ENCODE results near the gene ATG16L2. TPM values are rescaled to one million over a fixed set of nuclear protein-coding genes. Genes with fewer than 3 reads are reported as not detected.
A peak's percentile ranks its signal among the peaks of the same experiment; 100 is the strongest.

The ATG16L2 gene
- total RNA-seq, 4 donors from 2014 or later, result 8.3 to 27.9 (median 16.5) TPM

- H3K27me3 ChIP-seq, result no peaks in the 10 kb centered on the region
- peak overlapping the region in 1 of 4 donors; percentile 81 for H3K27ac ChIP-seq
- peaks cover 0 to under 1% of the 10 kb centered on the region in 2 donors for H3K36me3 ChIP-seq
- peak overlapping the region; percentile 65 to 84 for H3K4me3 ChIP-seq
- no peak for ATAC-seq
- H3K4me1 ChIP-seq, result peaks cover 0 to 51% (median 20%) of the 10 kb centered on the region in 3 donors
- TF ChIP-seq CTCF (IDR thresholded peaks at IDR 0.05) (no peak), POLR2AphosphoS5 (IDR thresholded peaks at IDR 0.05) (no peak), POLR2A (IDR thresholded peaks at IDR 0.05) (no peak), EP300 (IDR thresholded peaks at IDR 0.05) (no peak)
- WGBS, 2 donors (ENCODE audit: low coverage in 1 of 2), result 20 to 87% methylated on average over 3 to 4 of the region's 14 CpGs
- no peaks in the 10 kb centered on the region for H3K9me3 ChIP-seq
Observed at GRCh38 chr11:72782081-72782920, 31.9 kb upstream of the ATG16L2 start.

- no peaks in the 10 kb centered on the region for H3K27me3 ChIP-seq
- H3K27ac ChIP-seq, result no peak overlapping the region
- WGBS, 2 donors (ENCODE audit: low coverage in 1 of 2), result 80 to 100% methylated on average over 1 of the region's 2 CpGs
- TF ChIP-seq POLR2AphosphoS5 (IDR thresholded peaks at IDR 0.05), result no peak
- no peak for TF ChIP-seq POLR2A (IDR thresholded peaks at IDR 0.05)
- no peak for TF ChIP-seq CTCF (IDR thresholded peaks at IDR 0.05)
- TF ChIP-seq EP300 (IDR thresholded peaks at IDR 0.05), result no peak
- no peaks in the 10 kb centered on the region for H3K9me3 ChIP-seq
- H3K4me3 ChIP-seq, result no peak overlapping the region
- H3K4me1 ChIP-seq, result peaks cover 0 to 41% (median 20%) of the 10 kb centered on the region in 3 donors
- H3K36me3 ChIP-seq, result no peaks in the 10 kb centered on the region
- ATAC-seq, result no peak
Observed at GRCh38 chr11:72783144-72783905, 30.9 kb upstream of the ATG16L2 start.

GRCh38 chr11:72784662-72785061 is 29.5 kb upstream of the ATG16L2 start:
- Histone ChIP-seq H3K27ac (no peak overlapping the region), H3K4me1 (peaks cover 0 to 34% (median 20%) of the 10 kb centered on the region in 3 donors), H3K4me3 (no peak overlapping the region), H3K27me3 (no peaks in the 10 kb centered on the region), H3K36me3 (no peaks in the 10 kb centered on the region), H3K9me3 (no peaks in the 10 kb centered on the region)
- ATAC-seq, result no peak
- 96% methylated on average over 4 of the region's 10 CpGs; no CpG with 5 or more reads in 1 of the 2 donors for WGBS, 2 donors (ENCODE audit: low coverage in 1 of 2)
- TF ChIP-seq POLR2AphosphoS5 (IDR thresholded peaks at IDR 0.05), result no peak
- no peak for TF ChIP-seq CTCF (IDR thresholded peaks at IDR 0.05)
- no peak for TF ChIP-seq EP300 (IDR thresholded peaks at IDR 0.05)
- no peak for TF ChIP-seq POLR2A (IDR thresholded peaks at IDR 0.05)

GRCh38 chr11:72786305-72787215 is 27.7 kb upstream of the ATG16L2 start:
- no peaks in the 10 kb centered on the region for H3K9me3 ChIP-seq
- no peak for ATAC-seq
- peaks cover 0 to 22% (median 7%) of the 10 kb centered on the region in 3 donors for H3K4me1 ChIP-seq
- TF ChIP-seq CTCF (IDR thresholded peaks at IDR 0.05) (no peak), POLR2A (IDR thresholded peaks at IDR 0.05) (no peak), POLR2AphosphoS5 (IDR thresholded peaks at IDR 0.05) (no peak), EP300 (IDR thresholded peaks at IDR 0.05) (no peak)
- no peaks in the 10 kb centered on the region for H3K27me3 ChIP-seq
- no peaks in the 10 kb centered on the region for H3K36me3 ChIP-seq
- WGBS, 2 donors (ENCODE audit: low coverage in 1 of 2), result 92% methylated on average over 4 of the region's 8 CpGs; no CpG with 5 or more reads in 1 of the 2 donors
- no peak overlapping the region for H3K27ac ChIP-seq
- no peak overlapping the region for H3K4me3 ChIP-seq
